Right lobe of liver (tissue), 4 donors: ENCODE measurements around the gene ITGB1BP2.
"Not testable (repeated sequence)": the region's sequence is repeated elsewhere in the genome, so short reads cannot be mapped to it uniquely, and the experiment has no call there.

Experiments
- CTCF ChIP-seq, 4 donors: fragments of 200-600 bp in 3 of 4; fragments of 450-650 bp in 1 of 4; IDR thresholded peaks; one replicate each; pipeline versions ENCODE4 v1.5.1 to v1.8.0; 2016 to 2022; ENCODE audit warnings: antibody characterized with exemption in 4 of 4, mild to moderate bottlenecking in 2 of 4
- POLR2A ChIP-seq: fragments of 450-650 bp; IDR thresholded peaks from one replicate; pipeline ENCODE4 v1.6.1; 2017; ENCODE audit warnings: antibody characterized with exemption, mild to moderate bottlenecking
- donor health status: DM: no; HTN: no; CAD: no.
- donor health status: DM: no; HTN: no; CAD: no.
- donor health status: DM: no; HTN: yes; CAD: no.

- not testable (repeated sequence) for TF ChIP-seq CTCF (IDR thresholded peaks at IDR 0.05); POLR2A
Measured at GRCh38 chrX:71300064-71300463, 1.5 kb upstream of the ITGB1BP2 start.
